ENCODE results near the gene MBD3L3.
"Not testable (repeated sequence)": the region's sequence is repeated elsewhere in the genome, so short reads cannot be mapped to it uniquely, and the experiment has no call there.

Gene MBD3L3

DNA sequence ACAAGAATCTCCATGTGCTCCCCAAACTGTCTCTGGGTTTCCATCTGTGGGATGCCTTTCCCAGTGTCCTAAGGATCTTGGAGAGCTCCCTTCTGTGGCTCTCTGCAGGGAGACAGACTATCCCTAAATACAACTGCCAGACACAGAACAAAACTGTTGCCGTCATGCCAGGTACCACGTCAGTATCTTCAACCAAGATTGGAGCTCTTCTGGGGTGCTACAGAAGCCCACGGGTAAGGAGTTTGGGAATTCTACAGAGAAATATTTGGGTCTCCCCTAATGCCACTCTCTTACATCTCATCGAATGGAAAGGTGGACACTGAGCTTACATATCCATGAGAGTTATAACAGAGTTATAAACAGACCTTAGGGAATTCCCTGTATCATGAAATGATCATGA, 4.9 kb upstream of the MBD3L3 start:
- DNase-seq = no peak

DNA sequence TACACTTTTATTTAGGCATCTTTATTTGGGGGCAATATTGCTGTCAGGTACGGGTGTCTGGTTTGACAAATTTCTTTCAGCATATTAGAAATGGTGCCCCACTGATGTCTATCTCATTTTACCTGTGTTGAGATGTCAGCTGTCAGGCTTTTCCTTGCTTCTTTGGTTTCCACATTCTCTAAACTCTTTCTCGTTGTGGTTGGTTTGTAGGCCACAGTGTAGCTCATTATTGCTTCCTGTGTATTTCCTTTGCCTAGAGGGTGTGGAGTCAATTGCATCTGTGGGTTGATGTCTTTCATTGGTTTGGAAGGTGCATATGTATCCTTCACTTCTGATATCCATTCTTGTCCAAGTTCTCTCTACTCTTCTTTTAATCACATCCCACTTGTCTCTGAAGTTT, 1.5 kb upstream of the MBD3L3 start:
- DNase-seq = not testable (repeated sequence)

DNA sequence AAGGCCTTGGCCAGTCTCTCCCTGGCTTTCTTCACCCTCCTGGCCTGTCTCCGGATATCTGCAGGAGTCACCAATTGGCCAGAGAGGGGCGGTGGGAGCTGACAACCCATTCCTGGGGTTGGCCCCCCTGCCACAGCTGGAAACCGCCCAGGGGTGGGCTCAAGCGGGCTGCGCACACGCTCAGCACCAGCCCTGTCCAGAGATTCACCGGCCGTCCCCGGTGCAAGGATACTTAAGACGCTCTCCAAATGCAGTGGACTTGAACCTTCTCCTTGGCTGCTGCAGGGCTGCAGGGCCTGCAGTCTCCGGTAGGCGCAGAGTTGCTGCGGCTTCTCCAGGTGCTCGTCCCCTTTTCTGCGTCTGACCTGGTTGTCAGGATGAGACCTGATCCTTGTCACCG, 2.1 kb downstream of the MBD3L3 start:
- DNase-seq = not testable (repeated sequence)

DNA sequence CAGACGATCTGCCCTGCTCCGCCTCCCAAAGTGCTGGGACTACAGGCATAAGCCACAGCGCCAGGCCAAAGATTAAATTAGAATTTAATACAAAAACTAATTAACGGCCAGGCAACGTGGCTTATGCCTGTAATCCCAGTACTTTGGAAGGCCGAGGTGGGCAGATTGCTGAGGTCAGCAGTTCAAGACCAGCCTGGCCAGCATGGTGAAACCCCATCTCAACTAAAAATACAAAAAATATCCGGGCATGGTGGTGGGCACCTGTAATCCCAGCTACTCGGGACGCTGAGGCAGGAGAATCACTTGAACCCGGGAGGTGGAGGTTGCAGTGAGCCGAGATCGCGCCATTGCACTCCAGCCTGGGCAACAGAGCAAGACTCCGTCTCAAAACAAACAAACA, 2.8 kb downstream of the MBD3L3 start:
- not testable (repeated sequence) for DNase-seq

DNA sequence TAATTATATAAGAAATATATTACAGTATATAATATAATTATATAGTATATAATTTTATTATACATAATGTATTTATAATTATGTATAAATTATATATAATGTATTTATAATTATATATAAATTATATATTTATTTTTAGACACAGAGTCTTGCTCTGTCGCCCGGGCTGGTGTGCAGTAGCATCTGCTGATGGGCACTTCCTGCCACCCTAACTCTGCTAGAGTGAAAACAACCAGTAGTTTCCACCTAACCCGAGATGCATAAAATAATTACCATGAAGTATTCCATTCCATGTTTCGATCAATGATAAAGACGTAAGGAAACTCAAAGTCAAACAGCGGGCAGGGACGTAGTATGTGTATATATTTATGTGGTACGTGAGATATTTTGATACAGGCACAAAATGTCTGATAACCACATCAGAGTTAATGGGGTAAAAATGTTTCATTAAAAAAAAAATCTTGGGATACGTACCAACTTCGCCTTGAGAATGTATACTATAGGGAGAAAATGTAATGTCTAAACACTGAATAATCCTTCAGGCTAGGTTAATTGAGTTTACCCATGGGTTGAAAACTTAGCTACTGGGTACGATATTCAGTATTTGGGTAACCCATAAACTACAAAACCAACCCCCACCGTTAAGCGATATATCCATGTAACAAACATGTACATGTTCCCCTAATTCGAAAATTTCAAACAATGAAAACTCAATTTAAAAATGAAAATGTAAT, 3.7 kb downstream of the MBD3L3 start:
- not testable (repeated sequence) for DNase-seq

DNA sequence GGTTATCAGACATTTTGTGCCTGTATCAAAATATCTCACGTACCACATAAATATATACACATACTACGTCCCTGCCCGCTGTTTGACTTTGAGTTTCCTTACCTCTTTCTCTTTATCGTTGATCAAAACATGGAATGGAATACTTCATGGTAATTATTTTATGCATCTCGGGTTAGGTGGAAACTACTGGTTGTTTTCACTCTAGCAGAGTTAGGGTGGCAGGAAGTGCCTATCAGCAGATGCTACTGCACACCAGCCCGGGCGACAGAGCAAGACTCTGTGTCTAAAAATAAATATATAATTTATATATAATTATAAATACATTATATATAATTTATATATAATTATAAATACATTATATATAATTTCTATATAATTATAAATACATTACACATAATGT, 5.6 kb downstream of the MBD3L3 start:
- DNase-seq = not testable (repeated sequence)

DNA sequence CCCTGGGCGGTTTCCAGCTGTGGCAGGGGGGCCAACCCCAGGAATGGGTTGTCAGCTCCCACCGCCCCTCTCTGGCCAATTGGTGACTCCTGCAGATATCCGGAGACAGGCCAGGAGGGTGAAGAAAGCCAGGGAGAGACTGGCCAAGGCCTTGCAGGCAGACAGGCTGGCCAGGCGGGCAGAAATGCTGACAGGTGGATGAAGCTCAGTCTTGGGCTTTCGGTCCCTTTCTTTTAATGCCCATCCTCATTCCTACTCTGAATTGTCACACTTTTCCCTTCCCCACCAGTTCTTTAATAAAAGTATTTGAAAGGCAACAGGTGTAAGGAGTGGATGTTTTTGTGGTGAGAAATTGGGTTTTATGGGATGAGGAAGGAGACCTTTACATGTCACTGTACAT, 7.1 kb downstream of the MBD3L3 start:
- DNase-seq = not testable (repeated sequence)

DNA sequence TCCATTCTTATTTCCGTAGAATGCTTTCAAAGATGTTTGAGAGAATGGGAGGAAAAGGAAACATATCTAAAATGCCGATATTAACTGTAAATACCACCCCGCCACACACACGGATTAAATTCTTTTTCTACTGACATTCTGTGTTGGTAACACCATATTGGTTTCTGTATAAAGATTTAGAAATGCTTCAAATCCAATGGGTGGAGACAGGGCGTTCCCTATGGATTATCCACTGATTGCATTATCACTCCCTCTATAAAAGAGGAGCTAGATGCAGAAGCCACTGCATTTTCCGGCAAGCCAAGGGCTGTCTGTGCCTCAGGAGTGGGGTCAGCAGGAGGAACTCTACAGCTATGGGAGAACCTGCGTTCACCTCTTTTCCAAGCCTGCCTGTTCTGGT, 9.5 kb downstream of the MBD3L3 start, which contains the start of gene MBD3L2:
Gene MBD3L2, plus strand, starts transcription at position 301 of the 400 bp plus-strand sequence. Its CDS starts 53 bp downstream, at position 354.
- not testable (repeated sequence) for DNase-seq

DNA sequence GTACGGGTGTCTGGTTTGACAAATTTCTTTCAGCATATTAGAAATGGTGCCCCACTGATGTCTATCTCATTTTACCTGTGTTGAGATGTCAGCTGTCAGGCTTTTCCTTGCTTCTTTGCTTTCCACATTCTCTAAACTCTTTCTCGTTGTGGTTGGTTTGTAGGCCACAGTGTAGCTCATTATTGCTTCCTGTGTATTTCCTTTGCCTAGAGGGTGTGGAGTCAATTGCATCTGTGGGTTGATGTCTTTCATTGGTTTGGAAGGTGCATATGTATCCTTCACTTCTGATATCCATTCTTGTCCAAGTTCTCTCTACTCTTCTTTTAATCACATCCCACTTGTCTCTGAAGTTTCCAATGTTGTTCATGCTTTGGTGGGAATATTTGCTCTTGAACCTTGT, 16.9 kb downstream of the MBD3L3 start:
- not testable (repeated sequence) for DNase-seq

DNA sequence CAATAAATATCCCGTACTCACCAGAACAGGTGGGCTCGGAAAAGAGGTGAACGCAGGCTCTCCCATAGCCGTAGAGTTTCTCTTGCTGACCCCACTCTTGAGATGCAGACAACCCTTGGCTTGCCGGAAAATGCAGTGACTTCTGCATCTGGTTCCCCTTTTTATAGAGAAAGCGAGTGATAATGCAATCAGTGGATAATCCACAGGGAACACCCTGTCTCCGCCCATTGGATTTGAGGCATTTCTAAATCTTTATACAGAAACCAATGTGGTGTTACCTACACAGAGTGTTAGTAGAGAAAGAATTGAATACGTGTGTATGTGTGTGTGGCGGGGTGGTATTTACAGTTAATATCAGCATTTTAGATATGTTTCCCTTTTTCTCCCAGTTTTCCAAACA, 18.4 kb downstream of the MBD3L3 start, which contains the start of gene MBD3L4:
Gene MBD3L4, minus strand, starts transcription at position 101 of the 400 bp plus-strand sequence. Its CDS starts 35 bp downstream, at position 66.
- not testable (repeated sequence) for DNase-seq

DNA sequence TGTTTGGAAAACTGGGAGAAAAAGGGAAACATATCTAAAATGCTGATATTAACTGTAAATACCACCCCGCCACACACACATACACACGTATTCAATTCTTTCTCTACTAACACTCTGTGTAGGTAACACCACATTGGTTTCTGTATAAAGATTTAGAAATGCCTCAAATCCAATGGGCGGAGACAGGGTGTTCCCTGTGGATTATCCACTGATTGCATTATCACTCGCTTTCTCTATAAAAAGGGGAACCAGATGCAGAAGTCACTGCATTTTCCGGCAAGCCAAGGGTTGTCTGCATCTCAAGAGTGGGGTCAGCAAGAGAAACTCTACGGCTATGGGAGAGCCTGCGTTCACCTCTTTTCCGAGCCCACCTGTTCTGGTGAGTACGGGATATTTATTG, 28.2 kb downstream of the MBD3L3 start, which contains the start of gene MBD3L5:
Gene MBD3L5, plus strand, starts transcription at position 301 of the 400 bp plus-strand sequence. Its CDS starts 34 bp downstream, at position 335.
- not testable (repeated sequence) for DNase-seq

DNA sequence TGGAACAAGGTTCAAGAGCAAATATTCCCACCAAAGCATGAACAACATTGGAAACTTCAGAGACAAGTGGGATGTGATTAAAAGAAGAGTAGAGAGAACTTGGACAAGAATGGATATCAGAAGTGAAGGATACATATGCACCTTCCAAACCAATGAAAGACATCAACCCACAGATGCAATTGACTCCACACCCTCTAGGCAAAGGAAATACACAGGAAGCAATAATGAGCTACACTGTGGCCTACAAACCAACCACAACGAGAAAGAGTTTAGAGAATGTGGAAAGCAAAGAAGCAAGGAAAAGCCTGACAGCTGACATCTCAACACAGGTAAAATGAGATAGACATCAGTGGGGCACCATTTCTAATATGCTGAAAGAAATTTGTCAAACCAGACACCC, 29.7 kb downstream of the MBD3L3 start:
- DNase-seq = not testable (repeated sequence)

DNA sequence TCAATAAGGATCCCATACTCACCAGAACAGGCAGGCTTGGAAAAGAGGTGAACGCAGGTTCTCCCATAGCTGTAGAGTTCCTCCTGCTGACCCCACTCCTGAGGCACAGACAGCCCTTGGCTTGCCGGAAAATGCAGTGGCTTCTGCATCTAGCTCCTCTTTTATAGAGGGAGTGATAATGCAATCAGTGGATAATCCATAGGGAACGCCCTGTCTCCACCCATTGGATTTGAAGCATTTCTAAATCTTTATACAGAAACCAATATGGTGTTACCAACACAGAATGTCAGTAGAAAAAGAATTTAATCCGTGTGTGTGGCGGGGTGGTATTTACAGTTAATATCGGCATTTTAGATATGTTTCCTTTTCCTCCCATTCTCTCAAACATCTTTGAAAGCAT, 37.1 kb downstream of the MBD3L3 start, which contains the start of gene MBD3L2B:
Gene MBD3L2B, minus strand, starts transcription at position 101 of the 400 bp plus-strand sequence. Its CDS starts 34 bp downstream, at position 67.
- DNase-seq = not testable (repeated sequence)

DNA sequence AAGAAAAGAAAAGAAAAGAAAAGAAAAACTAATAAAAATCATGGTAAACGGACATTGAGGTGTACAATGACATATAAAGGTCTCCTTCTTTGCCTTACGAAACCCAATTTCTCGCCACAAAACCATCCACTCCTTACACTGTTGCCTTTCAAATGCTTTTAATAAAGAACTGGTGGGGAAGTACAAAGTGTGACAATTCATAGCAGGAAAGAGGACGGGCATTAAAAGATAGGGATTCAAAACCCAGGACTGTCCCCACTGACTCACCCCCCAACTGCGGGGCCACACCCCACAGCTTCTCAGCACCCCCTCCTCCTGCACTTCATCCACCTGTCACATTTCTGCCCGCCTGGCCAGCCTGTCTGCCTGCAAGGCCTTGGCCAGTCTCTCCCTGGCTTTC, 39.6 kb downstream of the MBD3L3 start:
- no peak for DNase-seq

DNA sequence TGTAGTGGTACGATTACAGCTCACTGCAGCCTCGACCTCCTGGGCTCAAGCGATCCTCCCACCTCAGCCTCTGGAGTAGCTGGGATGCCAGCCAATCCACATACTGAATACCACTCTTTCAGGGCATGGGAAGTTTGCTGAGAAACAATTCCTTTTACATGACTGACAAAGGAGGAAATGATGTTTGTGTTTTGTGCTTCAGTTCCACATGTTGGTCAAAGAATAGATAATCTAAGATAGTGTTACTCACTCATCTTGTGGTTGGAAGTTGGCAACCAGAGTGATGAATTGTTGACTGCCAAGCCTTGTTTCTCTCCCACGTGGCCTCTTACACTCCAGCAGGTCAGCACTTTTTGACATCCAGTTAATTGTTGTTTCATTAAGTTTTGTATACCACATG, 44.8 kb downstream of the MBD3L3 start:
- DNase-seq = no peak

DNA sequence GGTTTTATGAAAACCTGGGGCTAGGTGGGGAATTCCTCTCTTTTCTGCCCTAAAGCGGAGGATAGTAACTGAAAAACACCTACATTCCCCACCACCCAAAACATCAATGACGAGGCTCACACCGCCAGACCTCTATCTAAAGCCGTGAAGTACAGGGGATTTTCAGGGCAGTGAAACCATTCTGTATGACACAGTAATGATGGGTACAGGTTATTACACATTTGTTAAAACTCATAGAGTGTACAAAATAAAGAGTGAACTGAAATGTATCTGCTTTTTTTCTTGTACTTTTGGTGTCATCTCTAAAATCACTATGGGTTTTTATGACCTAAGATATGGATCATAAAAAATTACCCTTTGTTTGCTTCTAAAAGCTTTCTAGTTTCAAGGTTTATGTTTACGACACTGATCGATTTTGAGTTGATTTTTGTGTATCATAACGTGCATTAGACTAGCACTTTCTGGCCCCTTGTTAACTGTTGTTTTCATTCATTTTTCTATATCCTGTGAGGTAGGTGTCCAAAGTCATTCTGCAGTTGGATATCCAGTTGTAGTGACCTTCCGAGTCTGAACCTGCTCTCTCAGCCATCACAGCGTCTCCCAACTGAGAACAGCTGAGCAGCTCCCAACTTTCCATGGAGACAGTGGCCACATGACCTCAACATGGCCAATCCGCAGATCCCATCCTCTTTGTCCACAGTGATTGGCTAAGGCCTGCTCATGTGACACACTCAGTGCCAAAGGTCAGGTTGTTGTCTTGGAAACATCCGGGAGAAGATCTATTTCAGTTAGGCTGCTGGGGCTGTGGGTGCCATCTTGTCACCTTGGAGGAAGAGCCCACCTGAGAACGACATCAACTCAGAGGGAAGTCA, 47.5 kb downstream of the MBD3L3 start:
- no peak for DNase-seq

DNA sequence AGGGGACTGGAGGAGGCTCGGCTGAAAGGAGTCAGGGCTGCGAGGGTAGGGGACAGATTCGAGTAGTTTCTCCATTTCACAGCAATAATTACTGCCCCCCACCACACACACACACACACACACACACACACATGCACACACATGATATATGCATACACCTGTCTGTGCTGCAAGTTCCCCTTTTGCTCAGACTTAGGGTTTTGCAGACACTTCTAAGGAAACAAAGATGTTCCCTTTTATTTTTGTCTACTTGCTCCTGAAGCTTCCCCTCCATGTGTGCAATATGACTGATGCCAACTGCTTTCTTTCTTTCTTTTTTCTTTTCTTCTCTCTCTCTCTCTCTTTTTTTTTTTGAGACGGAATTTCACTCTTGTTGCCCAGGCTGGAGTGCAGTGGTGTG, 50.6 kb downstream of the MBD3L3 start:
- DNase-seq = no peak

All from GDM1 (cell line).